Erythroblast (primary cell): ENCODE measurements around the gene CYP26A1.

Source experiments
- GATA1 ChIP-seq: IDR thresholded peaks from 2 replicates; pipeline ENCODE4 v1.6.1; 2011; ENCODE audit warnings: low read depth, mild to moderate bottlenecking, control low read depth, low read length, moderate library complexity
- POLR2A ChIP-seq: IDR thresholded peaks from 2 replicates; pipeline ENCODE4 v1.6.1; 2011; ENCODE audit warnings: mild to moderate bottlenecking, low read length

DNA sequence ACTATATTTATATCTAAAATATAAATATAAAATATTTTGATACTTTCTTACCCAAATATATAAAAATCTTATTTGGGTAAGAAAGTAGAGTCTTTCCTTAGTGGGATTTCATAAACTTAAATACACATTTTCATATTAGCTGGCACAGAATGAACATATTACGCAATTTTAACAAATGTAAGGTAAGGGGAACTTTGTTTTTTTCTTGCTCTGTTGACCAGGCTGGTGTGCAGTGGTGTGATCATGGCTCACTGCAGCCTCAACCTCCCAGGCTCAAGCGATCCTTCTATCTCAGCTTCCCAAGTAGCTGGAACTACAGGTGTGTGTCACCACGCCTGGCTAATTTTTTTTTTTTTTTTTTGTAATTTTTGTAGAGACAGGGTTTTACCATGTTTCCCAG, 18.3 kb downstream of the CYP26A1 start:
- TF ChIP-seq POLR2A = no peak
- no peak for TF ChIP-seq GATA1
